Measurements from ENCODE around the gene HDGFL2.

DNA sequence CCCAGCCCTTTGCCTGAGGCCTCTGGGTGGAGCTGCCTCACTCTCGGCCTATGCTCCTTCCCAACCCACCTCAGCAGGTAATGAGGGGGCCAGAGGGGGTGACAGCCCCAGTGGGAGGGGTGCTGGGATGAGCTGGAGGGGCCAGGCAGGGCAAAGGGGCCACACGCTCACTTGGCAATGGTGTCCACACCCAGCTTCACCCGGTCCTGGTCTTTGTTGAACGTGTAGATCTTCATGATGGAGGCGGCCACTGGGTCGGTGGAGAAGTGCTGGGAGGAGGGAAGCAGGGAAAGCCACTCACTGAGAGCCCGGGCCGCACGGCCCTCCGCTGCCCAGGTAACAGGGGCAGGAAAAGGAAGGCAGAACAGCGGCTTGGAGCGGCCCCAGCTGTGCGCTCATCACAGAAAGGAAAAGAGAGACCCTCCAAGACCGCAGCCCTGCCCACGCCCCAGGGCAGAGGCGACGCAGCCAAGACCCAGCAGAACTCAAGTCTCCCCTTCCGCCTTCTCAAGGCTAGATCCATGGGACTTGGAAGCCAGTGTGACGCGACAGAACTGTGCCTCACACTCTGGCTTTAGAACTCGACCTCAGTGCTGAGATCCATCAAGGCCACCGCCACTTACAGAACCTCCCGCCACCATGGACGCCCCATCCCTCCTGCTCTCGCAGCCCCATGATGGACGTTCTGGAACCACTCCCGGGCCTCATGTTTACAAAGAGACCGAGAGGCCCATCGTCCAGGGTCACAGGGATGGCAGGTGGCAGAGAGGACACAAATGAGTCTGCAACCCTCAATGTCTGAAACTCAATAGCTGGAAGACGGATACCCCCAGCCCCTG, 23.7 kb upstream of the HDGFL2 start:
- TF ChIP-seq SPI1 (IDR thresholded peaks at IDR 0.05; ENCODE audit: low read depth, low read length) (no peak), POLR2A (IDR thresholded peaks at IDR 0.05; ENCODE audit: low read depth, low read length) (no peak)

All from GM12891 (cell line).